H1 (cell line): ENCODE measurements around the gene SON. TPM values are rescaled to one million over a fixed set of nuclear protein-coding genes. Genes with fewer than 3 reads are reported as not detected.

Experiments
- CREB1 ChIP-seq: IDR thresholded peaks from 2 replicates; pipeline ENCODE4 v1.6.1; 2012; ENCODE audit warnings: inconsistent platforms
- EGR1 ChIP-seq: IDR thresholded peaks from 2 replicates; pipeline ENCODE4 v1.6.1; 2011; ENCODE audit warnings: low read depth, low read length, borderline replicate concordance
- NANOG ChIP-seq: IDR thresholded peaks from 2 replicates; pipeline ENCODE4 v1.6.1; 2011; ENCODE audit warnings: low read length, low read depth, mild to moderate bottlenecking, inconsistent platforms; ENCODE audit not compliant: insufficient read depth, poor library complexity, severe bottlenecking
- PHF8 ChIP-seq: fragments of 200-600 bp; sonication (generic); conservative IDR thresholded peaks from 2 replicates; pipeline ENCODE4 v1.7.1; 2012; ENCODE audit warnings: low read depth, mild to moderate bottlenecking, inconsistent platforms, low read length, moderate library complexity
- POLR2AphosphoS5 ChIP-seq: IDR thresholded peaks from 2 replicates; pipeline ENCODE4 v1.6.1; 2011; ENCODE audit warnings: low read depth, low read length
- SIN3A ChIP-seq, 2 experiments: IDR thresholded peaks in 1 of 2; conservative IDR thresholded peaks in 1 of 2; 2 replicates each; pipeline ENCODE4 v1.6.1; 2011 to 2012; ENCODE audit warnings: low read length in 2 of 2, improper control_type of control experiment in 1 of 2, low read depth in 1 of 2, mild to moderate bottlenecking in 1 of 2
- SRF ChIP-seq: IDR thresholded peaks from 2 replicates; pipeline ENCODE4 v1.6.1; 2011; ENCODE audit warnings: mild to moderate bottlenecking, low read depth, low read length, moderate library complexity
- YY1 ChIP-seq: IDR thresholded peaks from 2 replicates; pipeline ENCODE4 v1.6.1; 2011; ENCODE audit warnings: low read depth, mild to moderate bottlenecking, low read length
- polyA plus RNA-seq, 7 experiments: library from polyadenylated mRNA; depleted of rRNA in 3 of 7; stranded (reverse) in 5 of 7; unstranded in 2 of 7; fragments of >200 nt in 5 of 7; fragments of 200-250 nt in 2 of 7; gene quantifications; 1 replicate in 5 of 7; 2 replicates in 1 of 7; 4 replicates in 1 of 7; pipeline versions ENCODE4 v1.2.1 to v1.2.3, GENCODE V29; 2011 to 2013; ENCODE audit warnings: missing spikeins in 2 of 7, mixed read lengths in 2 of 7
- total RNA-seq: library from RNA; stranded (reverse); fragmentation: NEBNext Ultra II Directional; extraction: Animal tissue kit (Norgen Biotek cat#: 25700); gene quantifications from 2 replicates; pipeline ENCODE4 v1.2.1, GENCODE V29; 2021
- TF ChIP-seq, protein P1 (sequence below), 3 experiments: IDR thresholded peaks; 1 replicate in 2 of 3; 2 replicates in 1 of 3; pipeline versions ENCODE4 v1.5.1 to v1.6.1; 2011; ENCODE audit warnings: low read length in 3 of 3, mild to moderate bottlenecking in 3 of 3, inconsistent platforms in 2 of 3, low read depth in 1 of 3, moderate library complexity in 1 of 3; ENCODE audit not compliant: insufficient read depth in 1 of 3; ENCODE audit errors: control extremely low read depth in 1 of 3

The SON gene
- total and polyA plus RNA-seq, 2 of the 8 experiments (the other 6 are each of a cell fraction or from before 2014, with no cell fraction given) = 122 to 274 TPM

DNA sequence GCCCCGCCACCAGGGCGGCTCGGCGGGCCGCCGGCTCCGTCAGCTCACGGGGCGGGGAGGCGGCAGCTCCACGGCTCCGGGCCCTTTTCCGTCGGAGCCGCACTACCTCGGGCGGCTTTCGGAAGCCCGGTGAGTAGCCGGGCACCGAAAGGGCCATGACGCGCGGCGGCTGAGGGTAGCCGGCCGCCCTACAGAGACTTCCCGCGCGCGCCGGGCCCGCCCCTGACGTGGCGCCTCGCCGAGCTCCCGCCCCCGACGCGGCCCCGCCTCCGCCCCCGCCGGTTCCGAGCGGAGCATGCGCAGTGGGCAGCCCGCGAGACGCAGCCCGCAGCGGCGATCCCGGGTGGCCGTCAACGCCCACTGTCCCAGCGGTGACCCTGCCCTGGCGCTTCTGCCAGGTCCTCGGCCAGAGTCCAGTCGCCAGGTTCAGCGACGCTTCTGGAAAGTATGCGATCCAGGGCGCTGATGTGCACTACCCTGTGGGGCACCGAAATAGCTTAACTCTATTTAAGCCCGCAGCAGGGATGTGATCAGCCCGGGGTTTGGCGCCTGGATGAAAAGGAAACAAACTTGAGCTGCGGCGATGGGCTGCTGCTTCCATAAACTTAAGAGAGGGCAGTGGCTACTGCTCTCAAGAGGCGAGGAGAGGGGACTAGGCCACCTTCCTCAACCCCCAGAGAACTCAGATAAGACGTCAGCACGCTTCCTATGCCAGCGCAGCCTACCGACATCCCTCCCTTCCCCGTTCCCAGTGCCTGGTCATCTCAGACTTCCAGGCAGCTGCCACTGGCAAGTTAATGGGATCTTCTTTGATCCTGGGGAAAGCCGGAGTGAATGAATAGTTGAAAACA is 45.9 kb downstream of the SON start, which contains the start of gene DONSON (continued):
- TF ChIP-seq PHF8 (peak; percentile 75; the same call in 1 of the 2 replicates), SRF (no peak), YY1 (peak; percentile 30; the same call in 1 of the 2 replicates), POLR2AphosphoS5 (peak; percentile 34; the same call in 1 of the 2 replicates), CREB1 (peak; percentile 58; the same call in 1 of the 2 replicates), SIN3A (conservative IDR thresholded peaks at IDR 0.05 in 1 of 2, IDR thresholded peaks at IDR 0.05 in 1 of 2; ENCODE audit: low read depth in 1 of 2, low read length in 2 of 2) (peak; percentile 15 to 76; a peak in 3 of 4 replicates), EGR1 (peak; percentile 78; the same call in 1 of the 2 replicates), NANOG (peak; percentile 5)
- TF ChIP-seq, protein P1, sequence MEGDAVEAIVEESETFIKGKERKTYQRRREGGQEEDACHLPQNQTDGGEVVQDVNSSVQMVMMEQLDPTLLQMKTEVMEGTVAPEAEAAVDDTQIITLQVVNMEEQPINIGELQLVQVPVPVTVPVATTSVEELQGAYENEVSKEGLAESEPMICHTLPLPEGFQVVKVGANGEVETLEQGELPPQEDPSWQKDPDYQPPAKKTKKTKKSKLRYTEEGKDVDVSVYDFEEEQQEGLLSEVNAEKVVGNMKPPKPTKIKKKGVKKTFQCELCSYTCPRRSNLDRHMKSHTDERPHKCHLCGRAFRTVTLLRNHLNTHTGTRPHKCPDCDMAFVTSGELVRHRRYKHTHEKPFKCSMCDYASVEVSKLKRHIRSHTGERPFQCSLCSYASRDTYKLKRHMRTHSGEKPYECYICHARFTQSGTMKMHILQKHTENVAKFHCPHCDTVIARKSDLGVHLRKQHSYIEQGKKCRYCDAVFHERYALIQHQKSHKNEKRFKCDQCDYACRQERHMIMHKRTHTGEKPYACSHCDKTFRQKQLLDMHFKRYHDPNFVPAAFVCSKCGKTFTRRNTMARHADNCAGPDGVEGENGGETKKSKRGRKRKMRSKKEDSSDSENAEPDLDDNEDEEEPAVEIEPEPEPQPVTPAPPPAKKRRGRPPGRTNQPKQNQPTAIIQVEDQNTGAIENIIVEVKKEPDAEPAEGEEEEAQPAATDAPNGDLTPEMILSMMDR (IDR thresholded peaks at IDR 0.05; ENCODE audit: control extremely low read depth in 1 of 3, insufficient read depth in 1 of 3, low read depth in 1 of 3, low read length in 3 of 3) = no peak
